NOMO-1 (cell line): Measurements from ENCODE around the gene LAMA5.
A peak's percentile ranks its signal among the peaks of the same experiment; 100 is the strongest.

Source experiments
- DNase-seq, 2 experiments: peaks; one replicate each; lab custom pipeline; 2025; ENCODE audit not compliant: unreplicated experiment in 2 of 2; lab: John Stamatoyannopoulos, UW

The LAMA5 gene

DNA sequence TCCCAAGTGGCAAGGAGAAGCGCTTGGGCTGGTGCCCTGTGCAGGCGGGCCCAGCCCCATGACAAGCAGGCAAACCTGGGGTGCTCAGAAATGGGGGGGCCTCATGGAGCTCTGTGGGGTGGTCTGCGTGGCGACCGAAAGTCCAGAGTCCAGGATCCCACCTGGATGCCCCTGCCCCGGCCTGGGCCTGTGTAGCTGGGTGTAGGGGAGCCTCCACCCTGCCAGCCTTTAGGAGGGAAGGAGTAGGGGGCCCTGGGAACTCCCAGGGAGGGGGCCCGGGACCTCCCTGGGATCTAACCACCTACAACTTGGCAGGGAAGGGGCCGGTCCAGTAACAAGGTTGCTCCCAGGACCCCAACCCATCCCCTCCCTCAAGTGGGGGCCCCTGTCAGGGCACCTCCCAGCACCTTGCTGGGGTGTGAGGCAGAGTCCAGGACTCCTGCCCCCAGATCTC lies 4.5 kb upstream of the LAMA5 start:
- DNase-seq: no peak

DNA sequence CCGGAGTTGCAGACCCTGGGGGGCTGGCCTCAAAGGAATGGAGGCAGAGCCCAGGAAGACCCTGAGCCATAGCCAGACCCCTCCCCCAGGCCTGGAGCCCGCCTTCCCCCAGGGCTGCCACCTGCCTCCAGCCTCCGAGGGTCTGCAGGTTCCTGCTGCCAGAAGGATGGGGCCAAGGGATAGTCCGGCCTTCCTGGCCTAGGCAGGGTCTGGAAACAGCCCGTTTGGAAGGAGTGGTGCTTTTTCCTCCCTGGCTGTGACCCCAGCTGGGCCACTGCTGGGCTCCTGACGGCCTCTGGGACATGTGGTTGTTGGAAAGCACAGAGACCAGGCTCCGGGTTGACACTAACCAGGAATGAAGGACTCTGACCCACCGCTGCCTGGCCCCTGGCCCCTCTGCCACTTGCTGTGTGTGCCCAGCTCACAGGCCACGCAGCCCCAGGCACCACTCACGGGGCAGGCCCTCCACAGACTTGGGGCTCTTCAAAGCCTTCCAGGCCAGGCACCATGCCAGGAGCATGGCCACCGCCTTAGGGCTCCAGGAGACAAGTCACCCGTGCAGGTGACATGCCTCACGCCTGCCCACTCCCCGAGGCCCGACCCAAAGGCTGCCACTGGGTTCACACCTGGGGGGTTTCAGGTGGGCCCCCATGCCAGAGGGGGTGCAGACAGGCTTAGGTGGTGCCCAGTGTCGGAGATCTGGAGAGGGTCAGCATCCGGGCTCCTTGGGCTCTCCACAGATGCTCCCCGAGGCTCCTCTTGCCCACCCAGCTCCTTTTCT lies 3.9 kb upstream of the LAMA5 start:
- no peak for DNase-seq

DNA sequence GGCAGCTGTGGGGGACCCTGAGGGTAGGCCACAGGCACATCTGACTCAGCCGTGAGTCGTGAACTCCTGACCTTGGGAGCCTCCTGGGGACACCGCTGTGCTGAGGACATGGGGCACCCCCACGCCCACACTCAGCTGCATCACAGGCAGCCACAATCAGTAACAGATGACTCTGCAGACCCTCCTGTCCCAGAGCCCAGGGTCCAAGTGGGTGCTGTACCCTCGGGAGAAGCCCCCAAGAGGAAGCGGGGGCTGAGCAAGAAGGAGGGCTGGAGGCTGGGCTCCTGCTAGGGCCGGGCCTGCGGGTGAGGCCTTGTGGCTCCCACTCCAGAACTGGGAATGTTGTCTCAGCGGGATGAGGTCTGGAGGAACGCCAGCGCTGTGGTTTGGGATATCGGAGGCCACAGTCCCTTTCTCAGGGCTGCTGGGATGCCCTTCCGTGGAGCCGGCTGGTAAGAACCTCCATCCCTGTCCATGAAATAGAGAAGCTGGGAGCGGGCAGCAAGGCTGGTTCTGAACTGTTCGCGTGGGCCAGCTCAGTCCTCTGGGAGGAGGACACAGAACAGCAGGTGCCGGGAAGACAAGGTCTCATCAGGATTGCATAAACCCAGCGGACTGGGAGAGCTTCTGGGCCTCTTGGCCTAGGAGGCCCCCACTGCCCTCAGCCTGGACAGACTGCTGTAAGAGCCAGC lies 3.1 kb upstream of the LAMA5 start:
- no peak for DNase-seq

DNA sequence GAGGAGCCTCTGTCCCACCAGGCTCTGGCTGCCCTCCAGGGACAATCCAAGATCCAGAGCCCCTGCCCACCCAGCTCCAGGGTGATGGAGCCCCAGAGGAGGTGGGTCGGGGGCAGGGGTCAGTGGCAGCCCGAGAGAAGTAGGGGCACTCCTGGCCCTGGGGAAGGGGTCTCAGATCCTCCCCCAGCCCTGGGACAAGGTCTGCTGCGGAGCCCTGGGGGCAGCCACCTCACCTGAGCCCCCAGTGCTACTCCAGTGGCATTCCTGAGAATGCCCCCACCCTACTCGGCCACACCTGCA lies 2.7 kb upstream of the LAMA5 start:
- no peak for DNase-seq

DNA sequence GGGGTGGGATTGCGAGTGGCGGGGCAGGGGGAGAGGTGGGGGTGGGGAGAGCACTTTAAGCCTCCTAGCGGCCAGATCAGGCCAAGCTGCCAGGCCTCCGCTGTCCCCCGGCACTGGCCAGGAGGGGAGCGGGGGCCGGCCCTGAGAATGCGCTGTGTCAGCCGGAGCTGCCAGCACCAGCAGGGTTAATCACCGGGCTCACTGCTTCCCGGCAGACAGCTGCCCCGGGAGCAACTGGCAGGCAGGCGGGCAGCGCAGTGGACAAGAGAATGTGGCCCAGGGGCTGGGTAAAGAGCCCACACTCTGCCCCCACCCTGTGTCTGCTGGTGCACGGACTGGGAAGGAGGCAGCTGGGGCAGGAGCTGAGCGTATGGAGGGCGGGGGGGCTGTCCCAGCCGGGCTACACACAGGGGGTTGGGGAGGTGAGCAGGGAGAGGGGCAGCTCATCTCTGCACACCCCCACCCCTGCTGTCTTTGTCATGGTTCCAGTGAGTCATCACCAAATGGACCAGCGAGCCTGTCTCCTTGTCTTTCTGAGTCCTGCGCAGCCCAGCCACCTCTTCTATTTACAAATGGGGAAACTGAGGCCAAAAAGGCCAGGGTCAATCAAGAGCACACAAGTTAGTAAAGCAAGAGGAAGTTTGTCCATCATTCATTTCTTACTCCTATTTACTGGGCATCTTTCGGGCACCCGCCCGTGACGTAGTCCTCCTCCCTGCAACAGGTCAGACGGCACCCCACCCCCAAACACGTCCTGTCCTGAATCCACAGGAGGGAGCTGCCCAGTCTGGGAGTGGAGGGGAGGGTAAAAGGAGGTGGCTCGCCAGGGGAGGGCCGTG lies 2.1 kb upstream of the LAMA5 start:
- no peak for DNase-seq

DNA sequence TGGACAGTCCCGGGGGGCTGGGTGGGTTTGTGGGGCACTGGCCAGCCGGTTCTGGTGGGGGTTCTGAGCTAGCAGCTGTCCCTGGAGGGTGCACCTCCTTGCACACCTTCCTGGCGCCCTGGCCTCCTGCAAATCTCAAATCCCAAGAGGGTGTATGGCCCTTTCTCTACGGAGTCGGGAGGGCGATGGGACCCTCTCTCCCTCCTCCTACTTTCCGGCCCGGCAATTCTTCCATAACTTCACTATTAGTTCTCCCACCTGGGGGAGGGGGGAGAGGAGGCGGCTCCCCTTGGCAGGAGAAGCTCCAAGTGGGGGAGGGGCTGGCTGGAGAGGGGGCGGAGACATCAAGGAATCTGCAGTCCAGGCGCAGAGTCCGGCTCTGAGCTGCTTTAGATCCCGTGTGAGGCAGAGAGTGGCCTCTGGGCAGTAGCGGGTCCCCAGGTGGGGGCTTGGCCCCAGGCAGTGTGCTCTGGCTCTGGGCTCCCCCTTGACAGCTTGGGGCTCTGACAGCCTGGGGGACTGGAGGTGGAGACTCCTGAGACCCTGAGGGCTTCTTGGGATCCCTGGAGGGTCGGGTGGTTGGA lies 1.4 kb upstream of the LAMA5 start:
- DNase-seq: no peak

DNA sequence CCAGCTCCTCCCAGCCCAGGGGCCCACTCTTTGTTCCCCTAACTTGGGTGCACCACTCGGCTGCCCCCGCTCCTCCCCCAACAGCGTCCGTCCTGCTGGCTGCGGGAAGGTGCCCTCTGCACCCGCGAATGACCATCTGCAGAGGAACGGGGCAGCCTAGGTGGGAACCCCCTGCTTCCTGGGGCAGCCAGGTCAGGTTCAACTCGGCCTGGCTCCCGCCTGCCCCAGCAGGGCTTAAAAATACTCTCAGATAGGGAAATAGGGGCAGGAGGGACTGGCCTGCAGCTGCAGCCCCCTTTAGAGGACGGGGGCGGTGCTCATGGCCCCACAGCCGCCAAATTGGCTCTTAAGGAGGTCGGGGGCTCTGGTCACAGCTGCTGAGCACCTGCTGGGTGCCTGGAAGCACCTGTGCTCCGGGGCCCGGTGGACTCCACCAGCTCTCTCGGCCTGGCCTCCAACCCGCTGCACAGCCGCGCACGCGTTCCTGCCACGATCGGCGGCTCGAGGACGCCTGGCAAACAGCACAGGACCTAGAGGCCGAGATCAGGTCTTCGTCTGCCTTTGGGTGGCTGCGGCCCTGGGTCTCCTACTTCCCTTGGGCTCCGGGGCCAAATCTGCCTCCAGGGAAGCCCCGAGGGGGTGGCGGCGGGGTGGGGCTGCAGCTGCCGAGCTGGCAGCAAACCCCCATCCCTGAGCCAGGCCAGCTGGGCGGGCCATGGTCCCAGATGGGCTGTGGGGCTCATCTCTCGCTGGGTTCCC lies 700 bp upstream of the LAMA5 start:
- peak in 1 of 2 experiments; percentile 19 for DNase-seq

DNA sequence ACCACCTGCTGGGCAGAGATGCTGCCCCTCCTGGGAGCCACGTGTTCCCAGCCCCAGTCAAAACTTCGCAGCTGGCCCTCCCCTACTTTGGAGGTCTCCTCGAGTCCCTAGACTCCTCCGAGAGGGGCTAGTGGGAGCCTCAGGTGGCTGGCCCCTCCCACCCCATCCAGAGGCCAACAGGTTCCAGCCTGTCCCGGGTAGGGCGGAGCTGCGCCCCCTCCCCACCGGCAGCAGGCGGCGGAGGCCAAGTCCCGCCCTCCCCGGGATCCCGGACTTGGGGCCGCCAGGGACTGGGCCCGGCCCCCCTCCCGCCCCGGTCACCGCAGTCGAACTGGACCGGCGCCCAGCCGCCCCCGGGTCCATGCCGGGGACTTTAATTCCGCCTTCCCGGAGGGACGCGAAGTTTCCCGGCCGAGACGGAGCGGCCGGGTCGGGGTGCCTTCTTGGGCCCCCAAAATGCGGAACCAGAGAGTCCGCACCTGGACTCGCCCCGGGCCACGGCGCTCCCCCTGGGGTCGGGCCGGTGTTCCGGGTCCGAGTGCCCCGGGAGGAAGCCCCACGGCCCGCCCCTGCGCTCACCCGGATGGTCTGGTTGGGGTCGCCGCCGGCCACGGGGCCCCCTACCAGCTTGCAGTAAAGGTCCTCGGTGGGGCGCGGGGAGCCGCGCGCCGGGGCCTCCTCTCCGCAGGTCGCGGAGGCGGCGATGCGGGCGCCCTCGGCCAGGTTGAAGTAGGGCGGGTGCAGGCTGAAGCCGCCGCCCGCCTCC lies 559 bp downstream of the LAMA5 start:
- DNase-seq: no peak

DNA sequence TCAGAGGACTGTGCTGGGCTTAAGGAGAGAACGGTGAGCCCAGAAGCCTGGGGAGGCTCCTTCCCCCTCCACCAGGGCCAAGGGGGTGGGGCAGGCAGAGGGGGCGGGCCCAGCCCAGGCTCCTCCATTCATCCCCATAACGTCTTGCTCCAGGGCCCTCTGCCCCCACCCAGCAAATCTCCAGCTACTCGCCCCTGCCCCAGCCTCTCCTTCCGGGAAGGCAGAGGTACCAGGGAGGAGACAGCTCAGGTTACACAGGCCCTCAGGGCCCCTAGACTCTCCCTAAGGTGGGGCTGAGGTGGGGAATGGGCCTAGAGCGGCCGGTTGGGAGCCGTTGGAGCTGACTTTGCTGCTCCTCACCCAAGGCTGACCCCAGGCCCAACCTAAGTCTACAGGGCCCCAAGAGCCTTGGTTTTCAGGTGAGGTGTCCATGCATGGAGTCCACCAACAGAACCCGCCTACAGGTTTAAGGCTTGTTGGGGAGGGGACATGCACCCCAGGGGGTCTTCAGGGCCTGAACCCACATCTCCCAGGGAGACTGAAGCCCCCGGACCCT lies 1.2 kb downstream of the LAMA5 start:
- DNase-seq: no peak

DNA sequence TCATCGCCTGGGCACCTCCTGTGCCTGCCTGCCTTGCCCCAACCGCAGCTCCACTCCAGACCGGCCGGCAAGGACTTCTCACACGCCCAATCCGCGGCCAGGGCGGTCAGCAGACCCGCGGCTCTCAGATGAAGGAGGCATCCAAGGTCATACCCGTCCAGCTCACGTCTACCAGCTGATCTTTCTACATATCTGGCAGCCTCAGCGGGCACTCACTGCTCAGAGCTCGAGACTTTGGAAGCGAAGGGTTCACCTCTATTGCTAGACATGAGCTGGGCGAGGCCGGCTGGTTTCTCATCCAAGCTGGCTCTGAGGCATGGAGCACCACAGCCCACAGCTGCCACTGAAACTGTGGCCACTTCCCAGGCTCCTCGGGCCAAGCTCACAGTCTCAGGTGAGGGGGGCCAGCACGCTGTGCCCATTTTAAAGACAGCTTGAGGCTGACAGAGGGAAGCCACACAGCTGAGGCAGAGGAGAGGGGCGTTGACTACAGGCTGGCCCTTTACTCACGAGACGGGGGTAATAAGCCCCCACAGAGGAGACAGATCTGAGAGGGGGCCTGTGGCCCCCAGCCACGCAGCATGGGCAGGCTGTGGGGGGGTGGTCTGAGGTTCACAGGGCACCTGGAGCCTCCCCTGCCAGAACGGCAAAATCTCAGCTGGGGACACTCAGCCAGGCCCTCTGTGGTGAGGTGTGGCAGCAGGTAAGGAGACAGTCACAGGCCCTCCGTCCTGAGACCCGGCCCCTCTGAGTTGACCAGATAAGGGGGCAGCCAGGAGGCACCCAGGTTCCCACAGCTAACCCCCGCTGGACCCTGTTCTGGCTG lies 2.0 kb downstream of the LAMA5 start:
- DNase-seq: no peak

DNA sequence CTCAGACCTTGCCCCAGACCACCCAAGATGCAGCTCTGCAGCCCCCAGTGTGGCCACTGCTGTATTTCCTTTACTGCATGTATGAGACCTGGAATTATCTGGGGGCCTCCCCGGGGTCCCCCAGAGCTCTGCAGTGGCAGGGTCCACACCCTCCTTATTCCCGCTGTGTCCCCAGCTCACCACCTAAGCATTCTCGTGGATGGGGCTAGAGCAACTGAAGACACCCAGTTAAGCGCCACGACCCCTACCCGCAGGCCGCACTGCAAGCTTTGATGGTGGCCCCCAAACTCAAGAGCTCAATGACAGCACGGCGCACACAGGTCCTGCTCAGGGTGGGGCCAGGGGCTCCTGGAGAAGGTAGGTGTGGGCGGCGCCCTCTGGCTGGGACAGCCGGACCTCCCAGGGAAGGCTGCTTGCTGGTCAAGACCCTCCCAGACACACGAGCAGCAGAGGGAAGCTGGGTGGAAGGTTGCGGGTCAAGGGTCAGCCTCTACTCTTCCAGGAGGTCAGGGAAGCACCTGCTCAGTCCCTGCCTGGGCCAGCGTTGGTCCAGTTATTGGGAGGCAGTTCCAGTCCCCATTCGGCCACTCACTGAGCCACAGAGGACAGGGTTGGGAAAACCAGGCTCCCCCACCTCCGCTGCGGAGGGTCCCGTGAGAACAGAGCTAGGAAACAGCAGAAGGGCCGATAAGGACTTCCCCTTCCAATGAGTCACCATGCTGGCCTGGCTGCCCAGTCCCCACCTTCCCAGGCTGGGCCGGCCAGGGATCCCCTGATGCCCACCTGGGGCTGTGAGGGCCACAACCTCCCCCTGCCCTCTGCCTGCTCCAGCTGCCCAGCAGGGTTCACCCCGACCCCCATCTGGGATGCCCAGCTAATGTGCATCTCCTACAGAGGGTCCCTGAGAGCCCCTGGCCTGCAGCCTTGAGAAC lies 2.9 kb downstream of the LAMA5 start:
- DNase-seq: no peak

DNA sequence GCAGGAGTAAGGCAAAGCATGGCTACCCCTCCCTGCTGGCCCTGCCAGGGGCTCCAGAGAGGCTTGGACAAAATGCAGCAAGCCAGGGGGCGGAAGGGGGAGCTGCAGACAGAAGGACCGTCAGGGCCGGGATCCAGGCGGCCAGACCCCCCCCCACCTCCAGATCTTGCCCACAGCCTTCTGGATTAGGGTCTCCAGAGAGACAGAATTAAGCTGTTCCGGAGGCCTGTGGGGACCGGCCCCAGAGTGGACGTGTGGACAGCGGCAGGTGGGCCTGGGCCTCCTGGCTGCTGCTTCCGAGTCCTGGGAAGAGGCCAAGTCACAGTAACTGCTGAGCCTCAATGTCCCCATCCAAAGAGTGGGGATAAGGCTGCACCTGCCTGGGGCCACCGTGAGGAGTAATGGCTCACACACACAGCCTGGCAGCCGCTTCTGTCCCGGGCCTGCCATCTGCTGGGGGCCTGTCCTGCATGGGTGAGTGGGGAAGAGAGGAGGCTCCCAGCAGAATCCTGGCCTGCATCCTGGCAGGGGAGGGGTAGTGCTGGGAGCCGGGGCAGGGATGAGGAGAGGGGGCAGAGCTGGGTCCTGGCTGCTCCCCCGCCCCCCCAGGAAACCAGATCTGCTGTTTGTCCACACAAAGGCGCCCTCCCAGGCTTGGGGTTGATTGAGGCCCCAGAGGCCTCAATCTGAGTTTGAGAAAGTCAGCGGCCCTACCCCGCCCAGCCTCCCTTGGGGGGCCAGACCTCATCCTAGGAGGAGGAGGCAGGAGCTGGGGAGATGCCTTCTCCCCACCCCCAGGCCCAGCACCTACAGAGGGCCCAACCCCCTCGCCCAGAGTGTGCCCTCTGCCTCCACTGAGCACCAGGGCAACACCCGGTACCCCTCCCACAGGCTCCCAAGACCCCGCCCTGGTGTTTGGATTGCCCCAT lies 3.9 kb downstream of the LAMA5 start:
- DNase-seq: no peak

DNA sequence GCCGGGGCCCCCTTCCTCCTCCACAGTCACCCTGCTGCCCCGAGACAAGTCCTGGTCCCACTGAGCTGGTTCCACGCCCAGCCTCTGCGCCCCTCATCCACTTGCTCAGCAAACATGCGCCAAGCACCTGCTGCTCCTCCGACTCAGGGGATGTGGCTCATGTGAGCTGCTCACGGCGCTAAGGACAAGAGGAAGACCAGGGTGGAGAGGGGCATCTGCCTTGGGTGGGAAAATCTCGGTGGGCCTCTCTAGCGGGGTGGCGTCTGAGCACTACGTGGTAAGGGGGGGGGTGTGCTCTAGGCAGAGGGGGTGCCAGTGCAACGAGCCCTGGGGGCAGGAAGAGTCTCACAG lies 4.5 kb downstream of the LAMA5 start:
- DNase-seq: no peak

DNA sequence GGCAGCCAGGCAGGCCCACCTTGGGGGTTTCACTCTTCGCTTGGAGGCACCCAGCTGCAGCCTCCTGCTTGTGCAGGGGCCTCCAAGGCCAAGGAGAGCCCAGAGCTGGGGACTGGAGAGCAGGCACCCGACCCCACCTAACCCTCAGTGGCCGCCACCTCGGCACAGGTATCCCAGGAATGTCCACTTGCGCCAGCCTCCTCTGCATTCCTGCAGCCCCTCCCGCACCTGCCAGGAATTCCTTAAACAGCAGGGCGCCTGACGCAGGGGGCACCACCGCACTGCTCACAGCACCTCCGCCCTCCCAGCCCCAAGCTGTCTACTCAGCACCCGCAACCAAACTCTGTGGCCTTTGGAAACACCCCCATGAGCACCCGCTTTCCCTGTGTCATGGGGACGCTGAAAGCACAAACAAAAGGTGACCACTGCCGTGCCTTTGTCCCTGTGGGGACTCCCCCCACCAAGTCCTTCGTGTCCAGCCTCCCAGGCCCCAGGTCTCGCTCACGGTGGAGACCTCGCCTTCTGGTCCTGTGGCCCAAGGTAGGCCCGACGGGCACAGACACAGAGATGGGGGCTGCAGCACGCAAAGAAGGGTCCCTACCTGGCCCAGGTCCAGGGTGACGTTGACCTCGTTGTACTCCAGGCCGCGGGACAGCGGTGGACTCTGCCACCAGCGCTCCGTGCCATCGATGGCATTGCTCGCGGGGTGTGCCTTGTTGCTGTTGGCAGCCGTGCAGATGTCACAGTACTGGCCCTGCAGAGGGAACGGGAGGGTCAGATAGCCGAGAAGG lies 5.1 kb downstream of the LAMA5 start:
- no peak for DNase-seq

DNA sequence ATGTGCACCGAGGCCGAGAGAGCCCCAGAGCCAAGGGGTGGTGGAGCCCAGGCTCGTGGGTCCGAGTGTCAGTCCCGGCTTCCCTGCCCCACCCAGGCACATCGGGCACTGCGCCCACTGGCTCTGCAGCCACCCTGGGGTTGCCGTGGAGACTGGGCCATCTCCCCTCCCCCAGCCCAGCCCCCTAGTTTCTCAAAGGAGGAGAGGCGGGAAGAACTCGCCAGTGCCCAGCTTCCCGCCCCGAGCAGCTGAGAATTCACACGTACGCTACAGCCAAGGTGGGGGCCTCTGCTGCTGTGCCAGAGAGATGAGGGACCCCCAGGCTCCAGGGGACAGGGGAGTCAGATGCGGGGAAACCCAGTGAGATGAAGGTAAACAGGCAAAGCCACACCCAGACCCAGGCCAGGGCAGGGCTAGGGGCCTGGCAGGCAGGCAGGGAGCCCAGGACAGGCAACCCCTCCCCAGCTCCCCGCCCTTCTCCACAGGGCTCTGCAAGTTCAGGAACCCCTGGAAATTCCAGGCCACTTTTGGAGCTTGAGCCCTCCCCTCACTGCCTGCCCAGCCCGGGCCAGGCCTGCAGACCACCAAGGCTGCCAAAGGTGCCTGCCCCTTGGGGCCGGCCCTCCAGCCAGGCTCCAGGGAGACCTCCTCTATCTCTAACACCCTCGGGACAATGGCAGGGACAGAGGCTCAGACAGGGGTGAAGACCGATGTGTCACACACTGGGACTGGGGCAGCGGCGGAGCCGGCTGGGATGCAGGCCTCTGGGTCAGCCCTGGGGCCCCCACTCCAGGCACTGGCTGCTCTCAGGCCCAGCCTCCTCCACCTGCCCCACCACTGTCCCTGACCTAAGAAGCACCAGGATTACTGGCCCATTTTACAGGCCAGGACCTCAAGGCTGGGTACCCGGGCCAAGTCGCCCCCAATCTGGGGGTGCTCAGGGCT lies 6.0 kb downstream of the LAMA5 start:
- DNase-seq: no peak
